ENCODE measurements around the gene VWA8. TPM values are rescaled to one million over a fixed set of nuclear protein-coding genes. Genes with fewer than 3 reads are reported as not detected.
"Not testable (repeated sequence)": the region's sequence is repeated elsewhere in the genome, so short reads cannot be mapped to it uniquely, and the experiment has no call there.

The VWA8 gene
- total RNA-seq, 4 donors from 2014 or later: 12.0 to 34.0 (median 16.6) TPM

DNA sequence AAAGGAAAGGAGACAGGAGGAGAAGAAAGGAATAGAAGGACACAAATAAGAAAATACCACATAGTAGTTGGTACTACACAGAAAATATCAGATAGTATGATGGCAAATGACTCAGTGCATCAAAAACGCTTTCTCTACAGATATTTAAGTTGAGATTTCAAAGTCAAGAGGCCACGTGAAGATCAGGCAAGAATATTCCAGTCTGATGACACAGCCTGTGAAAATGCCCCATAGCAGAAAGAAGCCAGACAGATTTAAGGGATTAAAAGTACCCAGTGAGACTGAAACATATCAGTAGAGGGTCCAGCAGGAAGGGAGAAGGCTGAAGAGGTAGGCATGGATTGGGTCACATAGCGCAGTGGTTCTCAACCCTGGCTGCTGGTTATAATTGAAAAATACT lies 113.7 kb downstream of the VWA8 start:
- DNase-seq (ENCODE audit: low spot score in 2 of 2): no peak

DNA sequence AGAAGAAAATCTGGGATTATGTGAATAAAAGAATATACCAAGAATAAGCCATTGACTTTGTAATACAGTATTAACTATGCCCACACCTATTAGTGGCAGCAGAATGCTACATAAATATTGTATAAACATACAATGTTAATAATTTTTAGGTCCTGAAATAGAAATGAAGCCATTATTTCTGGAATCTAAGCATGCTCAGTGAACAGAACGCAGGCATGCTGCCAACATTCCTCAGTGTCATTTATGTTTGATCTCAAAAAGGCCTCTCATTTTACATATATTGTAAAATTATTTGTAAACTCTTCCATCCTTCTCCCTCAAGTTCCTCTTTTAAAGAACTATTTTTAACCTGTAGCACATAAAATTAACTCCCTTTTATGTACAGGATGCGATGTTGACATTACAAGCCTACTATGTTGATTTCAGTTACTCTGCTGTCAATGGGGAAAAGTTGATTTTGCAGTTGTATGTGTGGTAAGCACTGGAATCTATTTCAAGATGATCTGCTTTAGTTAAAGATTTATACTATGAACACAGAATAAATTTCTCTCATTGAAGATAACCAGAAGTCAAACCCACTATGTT lies 118.8 kb downstream of the VWA8 start:
- H3K9me3 ChIP-seq: no peaks in the 10 kb centered on the region
- whole genome bisulfite sequencing: 73% methylated on average over 2 of the region's 2 CpGs
- no peak for DNase-seq (ENCODE audit: low spot score in 2 of 2)

More for the DNA sequence above, 113.7 kb downstream of the VWA8 start:
- Histone ChIP-seq H3K4me3 (no peak overlapping the region), H3K27me3 (no peaks in the 10 kb centered on the region), H3K4me1 (peaks cover 6% of the 10 kb centered on the region), H3K36me3 (no peaks in the 10 kb centered on the region), H3K27ac (no peak overlapping the region), H3K9me3 (no peaks in the 10 kb centered on the region)
- TF ChIP-seq POLR2AphosphoS5 (IDR thresholded peaks at IDR 0.05) (no peak), POLR2A (IDR thresholded peaks at IDR 0.05) (no peak)
- WGBS: 88% methylated on average over 3 of the region's 3 CpGs

DNA sequence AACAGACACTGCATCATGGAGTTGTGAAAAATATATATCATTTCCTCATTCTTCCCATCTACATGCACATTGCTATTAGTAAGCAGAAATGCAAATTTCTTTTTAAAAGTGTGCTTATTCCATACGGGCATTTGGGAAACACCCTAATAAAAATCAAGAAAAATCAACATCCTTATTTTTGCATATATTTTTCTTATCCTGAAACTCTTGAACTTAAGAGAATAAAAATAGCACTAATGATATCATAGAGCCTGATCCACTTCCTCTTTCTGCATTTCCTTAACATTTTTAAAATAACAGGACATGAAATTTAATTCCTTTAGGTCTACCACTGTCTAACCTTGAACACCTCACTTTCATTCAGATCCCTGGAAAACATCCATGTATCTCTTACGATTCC lies 123.3 kb downstream of the VWA8 start:
- no peaks in the 10 kb centered on the region for H3K9me3 ChIP-seq
- TF ChIP-seq POLR2AphosphoS5 (IDR thresholded peaks at IDR 0.05) (no peak), POLR2A (IDR thresholded peaks at IDR 0.05) (no peak), EP300 (IDR thresholded peaks at IDR 0.05) (no peak)
- TF ChIP-seq, protein P1, sequence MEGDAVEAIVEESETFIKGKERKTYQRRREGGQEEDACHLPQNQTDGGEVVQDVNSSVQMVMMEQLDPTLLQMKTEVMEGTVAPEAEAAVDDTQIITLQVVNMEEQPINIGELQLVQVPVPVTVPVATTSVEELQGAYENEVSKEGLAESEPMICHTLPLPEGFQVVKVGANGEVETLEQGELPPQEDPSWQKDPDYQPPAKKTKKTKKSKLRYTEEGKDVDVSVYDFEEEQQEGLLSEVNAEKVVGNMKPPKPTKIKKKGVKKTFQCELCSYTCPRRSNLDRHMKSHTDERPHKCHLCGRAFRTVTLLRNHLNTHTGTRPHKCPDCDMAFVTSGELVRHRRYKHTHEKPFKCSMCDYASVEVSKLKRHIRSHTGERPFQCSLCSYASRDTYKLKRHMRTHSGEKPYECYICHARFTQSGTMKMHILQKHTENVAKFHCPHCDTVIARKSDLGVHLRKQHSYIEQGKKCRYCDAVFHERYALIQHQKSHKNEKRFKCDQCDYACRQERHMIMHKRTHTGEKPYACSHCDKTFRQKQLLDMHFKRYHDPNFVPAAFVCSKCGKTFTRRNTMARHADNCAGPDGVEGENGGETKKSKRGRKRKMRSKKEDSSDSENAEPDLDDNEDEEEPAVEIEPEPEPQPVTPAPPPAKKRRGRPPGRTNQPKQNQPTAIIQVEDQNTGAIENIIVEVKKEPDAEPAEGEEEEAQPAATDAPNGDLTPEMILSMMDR (IDR thresholded peaks at IDR 0.05): no peak
- H3K4me1 ChIP-seq: no peaks in the 10 kb centered on the region
- peaks cover 13% of the 10 kb centered on the region for H3K36me3 ChIP-seq
- H3K27ac ChIP-seq: no peak overlapping the region
- no peaks in the 10 kb centered on the region for H3K27me3 ChIP-seq
- no peak overlapping the region for H3K4me3 ChIP-seq
- DNase-seq (ENCODE audit: low spot score in 2 of 2): no peak
- WGBS: 54% methylated on average over 2 of the region's 2 CpGs

More for the DNA sequence above, 118.8 kb downstream of the VWA8 start:
- H3K27ac ChIP-seq: no peak overlapping the region
- no peak for TF ChIP-seq EP300 (IDR thresholded peaks at IDR 0.05)
- TF ChIP-seq POLR2A (IDR thresholded peaks at IDR 0.05): no peak
- no peak for TF ChIP-seq POLR2AphosphoS5 (IDR thresholded peaks at IDR 0.05)
- TF ChIP-seq, protein P1 (IDR thresholded peaks at IDR 0.05): no peak
- peaks cover 7% of the 10 kb centered on the region for H3K36me3 ChIP-seq
- H3K27me3 ChIP-seq: no peaks in the 10 kb centered on the region
- H3K4me3 ChIP-seq: no peak overlapping the region
- H3K4me1 ChIP-seq: peaks cover 6% of the 10 kb centered on the region

DNA sequence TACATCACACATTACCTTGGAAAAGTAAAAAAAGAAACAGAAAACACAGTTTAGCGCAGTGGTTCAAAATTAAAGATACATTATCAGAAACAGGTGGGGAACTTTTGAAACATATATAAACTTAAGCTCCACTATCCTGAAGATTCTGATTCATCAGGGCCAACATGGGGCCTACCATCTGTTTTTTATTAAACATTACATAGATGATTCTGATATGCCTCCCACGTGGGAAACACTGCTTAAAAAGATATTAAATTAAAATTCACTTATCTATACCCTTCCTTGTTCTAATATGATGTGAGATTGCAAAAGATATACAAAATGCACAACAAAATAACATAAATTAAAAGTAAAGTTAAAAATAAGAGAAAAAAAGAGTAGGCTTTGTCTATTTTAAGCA lies 125.0 kb downstream of the VWA8 start:
- DNase-seq (ENCODE audit: low spot score in 2 of 2): no peak
- TF ChIP-seq, protein P1 (IDR thresholded peaks at IDR 0.05): no peak
- TF ChIP-seq POLR2A (IDR thresholded peaks at IDR 0.05): no peak
- TF ChIP-seq EP300 (IDR thresholded peaks at IDR 0.05): no peak
- TF ChIP-seq POLR2AphosphoS5 (IDR thresholded peaks at IDR 0.05): no peak
- no peaks in the 10 kb centered on the region for H3K4me1 ChIP-seq
- H3K9me3 ChIP-seq: no peaks in the 10 kb centered on the region
- no peaks in the 10 kb centered on the region for H3K27me3 ChIP-seq
- 73% methylated on average over 2 of the region's 2 CpGs for WGBS
- H3K4me3 ChIP-seq: no peak overlapping the region
- peaks cover 21% of the 10 kb centered on the region for H3K36me3 ChIP-seq
- no peak overlapping the region for H3K27ac ChIP-seq

DNA sequence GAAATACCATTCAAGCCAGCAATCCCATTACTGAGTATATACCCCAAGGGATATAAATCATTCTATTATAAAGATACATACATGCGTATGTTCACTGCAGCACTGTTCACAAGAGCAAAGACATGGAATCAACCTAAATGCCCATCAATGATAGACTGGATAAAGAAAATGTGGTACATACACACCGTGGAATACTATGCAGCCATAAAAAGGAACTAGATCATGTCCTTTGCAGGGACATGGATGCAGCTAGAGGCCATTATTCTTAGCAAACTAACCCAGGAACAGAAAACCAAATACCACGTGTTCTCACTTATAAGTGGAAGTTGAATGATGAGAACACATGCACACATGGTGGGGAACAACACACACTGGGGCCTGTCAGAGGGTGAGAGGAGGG lies 126.2 kb downstream of the VWA8 start:
- H3K27ac ChIP-seq; H3K27me3 ChIP-seq; H3K9me3 ChIP-seq; H3K4me3 ChIP-seq; H3K4me1 ChIP-seq; DNase-seq (ENCODE audit: low spot score in 2 of 2): not testable (repeated sequence)
- WGBS: 93% methylated on average over 3 of the region's 3 CpGs
- peaks cover 14% of the 10 kb centered on the region for H3K36me3 ChIP-seq

DNA sequence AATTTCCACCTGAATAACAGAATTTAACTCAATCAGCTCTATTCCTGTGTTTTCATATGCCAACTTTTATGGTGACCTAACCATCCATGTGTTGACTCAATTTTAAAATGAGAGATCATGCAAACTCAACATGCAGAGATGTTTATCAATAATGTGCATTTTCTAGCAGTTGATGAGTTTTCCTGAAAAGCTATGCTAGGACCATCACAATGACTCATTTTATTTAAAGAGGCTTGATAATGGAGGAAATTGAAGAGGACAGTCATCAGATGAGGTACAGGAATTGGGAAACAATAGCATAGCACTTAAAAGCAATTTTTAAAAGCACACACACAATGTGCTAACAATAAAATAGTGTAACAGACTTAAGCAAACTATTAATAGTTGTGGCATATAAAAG lies 127.1 kb downstream of the VWA8 start:
- H3K36me3 ChIP-seq: peaks cover 14% of the 10 kb centered on the region
- DNase-seq (ENCODE audit: low spot score in 2 of 2): no peak
- TF ChIP-seq POLR2A (IDR thresholded peaks at IDR 0.05) (no peak), EP300 (IDR thresholded peaks at IDR 0.05) (no peak)
- TF ChIP-seq, protein P1 (IDR thresholded peaks at IDR 0.05): no peak
- H3K27me3 ChIP-seq: no peaks in the 10 kb centered on the region
- no peaks in the 10 kb centered on the region for H3K4me1 ChIP-seq
- no peaks in the 10 kb centered on the region for H3K9me3 ChIP-seq
- no peak overlapping the region for H3K27ac ChIP-seq
- H3K4me3 ChIP-seq: no peak overlapping the region
